ENCODE results near the gene AHDC1. TPM values are rescaled to one million over a fixed set of nuclear protein-coding genes. Genes with fewer than 3 reads are reported as not detected.

Gene AHDC1
- total and polyA plus RNA-seq, 2 of the 13 experiments (the other 11 are each of a cell fraction or from before 2014, with no cell fraction given), result 1.0 to 2.7 TPM

- peaks cover 2 to 29% of the 10 kb centered on the region in 2 experiments; a peak in 3 of 5 replicates for H3K27me3 ChIP-seq (ENCODE audit: control insufficient read depth in 1 of 2, insufficient read depth in 2 of 2, low read length in 2 of 2)
- no peak overlapping the region for H2AFZ ChIP-seq (ENCODE audit: low read length)
- no peak overlapping the region for H3K27ac ChIP-seq (ENCODE audit: extremely low read length, insufficient read depth, low read length)
- no peak overlapping the region for H3K4me2 ChIP-seq (ENCODE audit: low read depth, low read length)
- DNase-seq (ENCODE audit: low spot score) (no peak), ATAC-seq (no peak), FAIRE-seq (no peak)
- H4K20me1 ChIP-seq (ENCODE audit: insufficient read depth, low read length), result no peaks in the 10 kb centered on the region
- no peak overlapping the region for H3K9ac ChIP-seq (ENCODE audit: insufficient read depth, low read depth, low read length)
- no peaks in the 10 kb centered on the region for H3K79me2 ChIP-seq (ENCODE audit: insufficient read depth, low read length)
- peaks cover 27% of the 10 kb centered on the region for H3K4me1 ChIP-seq (ENCODE audit: insufficient read depth, low read length)
- POLR2A ChIA-PET, result no interaction called here
- intact Hi-C loops (cut with micrococcal nuclease; ENCODE audit: unreplicated experiment) (no loop called here), in situ Hi-C loops (cut with HindIII; ENCODE audit: extremely low pct_ligation_motif_present, low pct_unique_long_range_greater_than_20kb) (no loop called here)
- CTCF ChIA-PET (ENCODE audit: low intra/inter-chr PET ratio, low total read pairs), result no interaction called here
- H3K4me3 ChIP-seq (replicated peaks in 1 of 3; ENCODE audit: insufficient read depth in 1 of 3, low read depth in 2 of 3, low read length in 3 of 3), result no peak overlapping the region
- BruUV-seq (replicated peaks), result no TSS peak
- WGBS (ENCODE audit: low lambda C conversion rate), result 5% methylated on average over 3 of the region's 3 CpGs
- H3K36me3 ChIP-seq (replicated peaks in 1 of 2; ENCODE audit: control insufficient read depth in 1 of 2, insufficient read depth in 2 of 2, low read length in 2 of 2), result no peaks in the 10 kb centered on the region
- H3K9me3 ChIP-seq (ENCODE audit: low read length), result no peaks in the 10 kb centered on the region
- TF ChIP-seq RARA (CRISPR knock-in tag; IDR thresholded peaks at IDR 0.05), result no peak
- TF ChIP-seq ZBTB43 (CRISPR knock-in tag; conservative IDR thresholded peaks at IDR 0.05), result no peak
- TF ChIP-seq THAP9 (CRISPR knock-in tag; IDR thresholded peaks at IDR 0.05; ENCODE audit: borderline replicate concordance), result no peak
- TF ChIP-seq ZNF724P (CRISPR knock-in tag; IDR thresholded peaks at IDR 0.05; ENCODE audit: borderline replicate concordance), result no peak
- no peak for TF ChIP-seq HNRNPUL1 (IDR thresholded peaks at IDR 0.05; ENCODE audit: low read depth, low read length)
- no peak for TF ChIP-seq ZSCAN12 (CRISPR knock-in tag; IDR thresholded peaks at IDR 0.05)
- no peak for TF ChIP-seq NFKB2 (CRISPR knock-in tag; IDR thresholded peaks at IDR 0.05; ENCODE audit: borderline replicate concordance)
- no peak for TF ChIP-seq ZSCAN20 (CRISPR knock-in tag; IDR thresholded peaks at IDR 0.05; ENCODE audit: borderline replicate concordance)
- no peak for TF ChIP-seq ZNF687 (CRISPR knock-in tag; IDR thresholded peaks at IDR 0.05)
- TF ChIP-seq BCL6 (CRISPR knock-in tag; IDR thresholded peaks at IDR 0.05), result no peak
- no peak for TF ChIP-seq ZNF558 (CRISPR knock-in tag; IDR thresholded peaks at IDR 0.05; ENCODE audit: borderline replicate concordance)
- TF ChIP-seq ZNF430 (CRISPR knock-in tag; IDR thresholded peaks at IDR 0.05), result no peak
- no peak for TF ChIP-seq ZNF337 (CRISPR knock-in tag; IDR thresholded peaks at IDR 0.05; ENCODE audit: borderline replicate concordance, low read depth)
- TF ChIP-seq HNF4G (IDR thresholded peaks at IDR 0.05; ENCODE audit: borderline replicate concordance, low read depth, low read length), result no peak
- no peak for TF ChIP-seq HNF4G (CRISPR knock-in tag; IDR thresholded peaks at IDR 0.05; ENCODE audit: borderline replicate concordance, low read depth)
- no peak for TF ChIP-seq IKZF5 (CRISPR knock-in tag; IDR thresholded peaks at IDR 0.05)
- no peak for TF ChIP-seq KDM1A (CRISPR knock-in tag; IDR thresholded peaks at IDR 0.05)
Measured at GRCh38 chr1:27628712-27629111, 24.8 kb upstream of the AHDC1 start.

Measured in HepG2 (cell line).